Measurements from ENCODE around the gene CXCL3.

The CXCL3 gene

DNA sequence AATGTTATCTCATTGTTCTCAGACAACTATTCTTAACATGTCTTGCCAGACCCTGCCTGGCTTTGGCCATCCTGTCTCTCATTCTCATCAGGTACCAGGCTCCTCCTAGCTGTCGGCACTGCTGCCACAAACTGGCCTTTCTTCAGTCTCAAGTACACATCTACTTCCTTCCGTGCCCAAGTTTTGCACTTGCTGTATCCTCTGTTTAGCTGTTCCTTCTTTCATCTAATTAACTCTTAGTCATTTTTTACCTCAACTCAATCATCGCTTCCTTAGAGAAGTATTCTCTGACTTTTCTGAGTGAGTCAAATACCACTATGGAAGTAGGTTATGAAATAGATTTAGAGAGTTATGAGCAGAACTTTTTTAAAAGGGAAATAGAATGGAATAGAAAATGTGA, 19.7 kb downstream of the CXCL3 start:
- no peaks in the 10 kb centered on the region for H3K79me2 ChIP-seq
- H3K9ac ChIP-seq: no peak overlapping the region
- no peak overlapping the region for H3K4me2 ChIP-seq (ENCODE audit: low read length)
- no peaks in the 10 kb centered on the region for H3K9me3 ChIP-seq (ENCODE audit: control insufficient read depth, low read length)
- H3K4me1 ChIP-seq: no peaks in the 10 kb centered on the region
- H3K27ac ChIP-seq: no peak overlapping the region
- no peak overlapping the region for H2AFZ ChIP-seq
- no peaks in the 10 kb centered on the region for H3K27me3 ChIP-seq (ENCODE audit: control insufficient read depth, insufficient read depth, low read length)
- TF ChIP-seq, protein P1, sequence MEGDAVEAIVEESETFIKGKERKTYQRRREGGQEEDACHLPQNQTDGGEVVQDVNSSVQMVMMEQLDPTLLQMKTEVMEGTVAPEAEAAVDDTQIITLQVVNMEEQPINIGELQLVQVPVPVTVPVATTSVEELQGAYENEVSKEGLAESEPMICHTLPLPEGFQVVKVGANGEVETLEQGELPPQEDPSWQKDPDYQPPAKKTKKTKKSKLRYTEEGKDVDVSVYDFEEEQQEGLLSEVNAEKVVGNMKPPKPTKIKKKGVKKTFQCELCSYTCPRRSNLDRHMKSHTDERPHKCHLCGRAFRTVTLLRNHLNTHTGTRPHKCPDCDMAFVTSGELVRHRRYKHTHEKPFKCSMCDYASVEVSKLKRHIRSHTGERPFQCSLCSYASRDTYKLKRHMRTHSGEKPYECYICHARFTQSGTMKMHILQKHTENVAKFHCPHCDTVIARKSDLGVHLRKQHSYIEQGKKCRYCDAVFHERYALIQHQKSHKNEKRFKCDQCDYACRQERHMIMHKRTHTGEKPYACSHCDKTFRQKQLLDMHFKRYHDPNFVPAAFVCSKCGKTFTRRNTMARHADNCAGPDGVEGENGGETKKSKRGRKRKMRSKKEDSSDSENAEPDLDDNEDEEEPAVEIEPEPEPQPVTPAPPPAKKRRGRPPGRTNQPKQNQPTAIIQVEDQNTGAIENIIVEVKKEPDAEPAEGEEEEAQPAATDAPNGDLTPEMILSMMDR (IDR thresholded peaks at IDR 0.05): no peak
- no peak overlapping the region for H3K4me3 ChIP-seq (ENCODE audit: low read depth, low read length)
- H3K36me3 ChIP-seq (ENCODE audit: control insufficient read depth, insufficient read depth, low read length): no peaks in the 10 kb centered on the region

DNA sequence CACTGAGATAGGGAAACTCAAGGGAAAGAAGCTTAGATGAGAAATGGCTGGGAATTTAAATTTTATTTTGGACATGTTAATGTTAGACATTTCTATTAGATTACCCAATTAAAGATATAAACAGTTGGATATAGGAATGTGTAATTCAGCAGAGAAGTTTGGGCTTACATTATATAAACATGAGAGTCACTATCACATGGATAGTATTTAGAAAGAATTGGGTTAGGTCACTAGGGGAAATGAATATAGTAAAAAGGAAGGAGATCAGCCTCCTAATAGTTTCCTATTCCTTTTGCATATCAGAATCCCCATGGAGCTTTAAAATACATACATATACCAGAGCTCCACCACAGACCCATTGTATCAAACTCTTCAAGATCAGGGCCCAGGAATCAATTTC, 20.4 kb downstream of the CXCL3 start:
- H3K36me3 ChIP-seq (ENCODE audit: control insufficient read depth, insufficient read depth, low read length): no peaks in the 10 kb centered on the region
- TF ChIP-seq, protein P1 (IDR thresholded peaks at IDR 0.05): no peak
- H3K9me3 ChIP-seq (ENCODE audit: control insufficient read depth, low read length): no peaks in the 10 kb centered on the region
- H3K27me3 ChIP-seq (ENCODE audit: control insufficient read depth, insufficient read depth, low read length): no peaks in the 10 kb centered on the region
- no peak overlapping the region for H3K27ac ChIP-seq
- H3K4me1 ChIP-seq: no peaks in the 10 kb centered on the region
- no peak overlapping the region for H3K4me3 ChIP-seq (ENCODE audit: low read depth, low read length)
- no peak overlapping the region for H3K9ac ChIP-seq
- no peak overlapping the region for H3K4me2 ChIP-seq (ENCODE audit: low read length)
- H2AFZ ChIP-seq: no peak overlapping the region
- H3K79me2 ChIP-seq: no peaks in the 10 kb centered on the region

DNA sequence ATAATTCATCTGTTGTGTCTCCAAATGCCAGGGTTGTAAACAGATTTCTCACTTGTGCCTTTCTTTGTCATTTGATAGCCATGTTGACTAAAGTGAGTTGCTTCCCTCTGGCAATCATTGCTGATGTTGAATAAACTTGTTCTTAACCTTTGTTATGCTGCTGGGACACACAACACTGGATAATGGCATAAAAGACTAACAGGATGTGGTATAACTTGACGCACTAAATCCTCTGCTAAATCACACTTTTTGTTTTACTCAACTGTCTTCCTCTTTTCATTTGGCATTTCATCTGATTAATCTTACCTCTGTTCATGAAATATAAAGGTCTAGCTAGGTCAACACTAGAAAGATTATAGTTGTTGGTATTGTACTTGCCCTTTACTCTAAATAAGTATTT, 22.4 kb downstream of the CXCL3 start:
- Histone ChIP-seq H3K4me1 (no peaks in the 10 kb centered on the region), H3K27ac (no peak overlapping the region), H3K79me2 (no peaks in the 10 kb centered on the region), H3K4me3 (ENCODE audit: low read depth, low read length) (no peak overlapping the region), H3K9me3 (ENCODE audit: control insufficient read depth, low read length) (no peaks in the 10 kb centered on the region), H3K27me3 (ENCODE audit: control insufficient read depth, insufficient read depth, low read length) (no peaks in the 10 kb centered on the region), H3K4me2 (ENCODE audit: low read length) (no peak overlapping the region), H2AFZ (no peak overlapping the region), H3K36me3 (ENCODE audit: control insufficient read depth, insufficient read depth, low read length) (no peaks in the 10 kb centered on the region), H3K9ac (no peak overlapping the region)
- TF ChIP-seq, protein P1 (IDR thresholded peaks at IDR 0.05): no peak

DNA sequence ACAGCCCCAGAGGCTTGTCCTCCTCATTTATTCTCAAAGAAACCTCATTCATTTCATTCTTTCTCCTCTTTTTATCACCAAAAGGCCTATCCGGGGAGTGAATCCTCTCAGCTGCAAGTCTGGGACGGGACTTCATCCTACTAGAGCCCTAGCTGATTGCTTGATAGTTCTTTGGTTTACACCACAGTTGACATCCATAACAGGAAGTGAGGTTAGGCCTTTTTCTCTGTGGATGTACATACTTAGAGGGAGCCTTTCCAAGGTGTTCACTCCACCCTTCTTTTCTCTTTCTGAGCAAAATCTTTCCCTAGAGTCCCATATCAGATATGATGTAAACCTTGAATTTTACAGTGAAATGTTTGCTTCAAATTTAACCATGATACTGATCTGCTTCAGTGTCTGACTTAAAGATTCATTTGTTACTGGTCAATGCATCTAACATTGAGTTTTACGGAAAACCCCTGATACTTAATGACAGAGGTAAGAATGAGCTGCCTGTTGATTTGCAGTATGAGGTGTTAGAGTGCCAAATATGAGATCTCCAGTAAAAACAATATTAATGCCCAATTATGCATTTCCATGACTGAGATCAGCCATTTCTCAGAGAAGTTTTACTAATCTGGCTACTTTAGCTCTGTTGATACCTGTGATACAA, 23.2 kb downstream of the CXCL3 start:
- H2AFZ ChIP-seq: no peak overlapping the region
- H3K36me3 ChIP-seq (ENCODE audit: control insufficient read depth, insufficient read depth, low read length): no peaks in the 10 kb centered on the region
- H3K27me3 ChIP-seq (ENCODE audit: control insufficient read depth, insufficient read depth, low read length): no peaks in the 10 kb centered on the region
- no peaks in the 10 kb centered on the region for H3K79me2 ChIP-seq
- H3K9me3 ChIP-seq (ENCODE audit: control insufficient read depth, low read length): no peaks in the 10 kb centered on the region
- no peak overlapping the region for H3K27ac ChIP-seq
- H3K4me1 ChIP-seq: no peaks in the 10 kb centered on the region
- no peak overlapping the region for H3K4me3 ChIP-seq (ENCODE audit: low read depth, low read length)
- TF ChIP-seq, protein P1 (IDR thresholded peaks at IDR 0.05): no peak
- no peak overlapping the region for H3K9ac ChIP-seq
- no peak overlapping the region for H3K4me2 ChIP-seq (ENCODE audit: low read length)

DNA sequence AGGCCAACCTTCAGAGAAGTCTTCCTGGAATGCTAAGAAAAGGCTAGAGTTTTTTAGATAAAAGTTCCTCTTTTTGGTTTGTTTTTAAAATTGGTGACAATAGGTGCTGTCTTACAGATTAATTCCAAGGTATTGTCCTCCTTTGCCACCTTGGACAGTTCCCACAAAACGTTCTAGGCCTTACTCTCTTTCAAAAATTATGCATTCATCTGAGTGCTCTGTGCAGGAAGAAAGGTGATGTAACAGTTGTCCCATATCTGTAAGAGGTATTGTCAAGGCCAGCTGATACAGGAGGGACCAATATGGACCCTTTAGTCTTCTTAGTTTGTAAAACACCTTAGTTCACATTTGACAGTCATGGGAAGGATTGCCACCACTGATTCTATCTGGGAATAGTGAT, 24.2 kb downstream of the CXCL3 start:
- Histone ChIP-seq H3K4me3 (ENCODE audit: low read depth, low read length) (no peak overlapping the region), H3K36me3 (ENCODE audit: control insufficient read depth, insufficient read depth, low read length) (no peaks in the 10 kb centered on the region), H3K4me1 (no peaks in the 10 kb centered on the region), H2AFZ (no peak overlapping the region), H3K9ac (no peak overlapping the region), H3K27me3 (ENCODE audit: control insufficient read depth, insufficient read depth, low read length) (no peaks in the 10 kb centered on the region), H3K27ac (no peak overlapping the region), H3K79me2 (no peaks in the 10 kb centered on the region), H3K4me2 (ENCODE audit: low read length) (no peak overlapping the region), H3K9me3 (ENCODE audit: control insufficient read depth, low read length) (no peaks in the 10 kb centered on the region)
- TF ChIP-seq, protein P1 (IDR thresholded peaks at IDR 0.05): no peak
